HCT116 (cell line): ENCODE data around the gene OLA1. TPM values are rescaled to one million over a fixed set of nuclear protein-coding genes. Genes with fewer than 3 reads are reported as not detected.

Source experiments
- ATAC-seq: fragments of 200-7000 bp; cut with Tn5 transposase; 2 replicates; pipeline ENCODE4 v1.9.1; 2020; ENCODE audit warnings: mild to moderate bottlenecking, moderate library complexity
- BruUV-seq: library from RNA; stranded (reverse); fragments of 400-500 nt; replicated peaks from 2 replicates; lab custom pipeline; 2021; lab: Mats Ljungman, UMichigan
- CTCF ChIA-PET: fragments of 300-600 bp; sonication (Branson Sonifier 250); formaldehyde crosslinking; loops from one replicate; lab custom pipeline; 2021; ENCODE audit warnings: antibody characterized with exemption; lab: Charles Lee
- POLR2A ChIA-PET: fragments of 300-600, 350-600 bp; sonication (Branson Sonifier 250); formaldehyde crosslinking; loops from one replicate; lab custom pipeline; 2021; ENCODE audit warnings: antibody characterized with exemption; lab: Charles Lee
- RAD21 ChIA-PET, 2 experiments: fragments of 300-600 bp; sonication (Branson Sonifier 250); formaldehyde crosslinking; loops; one replicate each; lab custom pipeline; 2023; ENCODE audit warnings: low total read pairs in 2 of 2; ENCODE audit not compliant: uncharacterized antibody in 2 of 2, unreplicated experiment in 2 of 2, low non-redundant PET in 1 of 2; lab: Charles Lee
- DNase-seq: peaks from one replicate; pipeline ENCODE4 v3.0.0-alpha.2; 2010; ENCODE audit warnings: low read depth, low spot score
- H2AFZ ChIP-seq: fragments of 200-600 bp; shearing (Covaris generic), sonication (generic); 2 replicates; pipeline ENCODE4 v1.6.1; 2017; ENCODE audit warnings: low read depth, mixed run types, mixed read lengths, antibody characterized with exemption, low read length; ENCODE audit not compliant: poor library complexity, severe bottlenecking
- H3K27ac ChIP-seq: 2 replicates; pipeline ENCODE4 v1.5.1; 2012; ENCODE audit warnings: low read depth, low read length
- H3K27me3 ChIP-seq: fragments of 200-600 bp; sonication (generic); 2 replicates; pipeline ENCODE4 v1.6.1; 2016; ENCODE audit warnings: mixed run types, low read length, mixed read lengths; ENCODE audit not compliant: insufficient read depth
- H3K36me3 ChIP-seq, 2 experiments: fragments of 200-500 bp in 1 of 2; fragments of 200-600 bp in 1 of 2; sonication (Bioruptor generic) in 1 of 2; sonication (generic) in 1 of 2; 2 replicates each; pipeline versions ENCODE4 v1.5.1 to v1.6.1; 2014 to 2016; ENCODE audit warnings: low read length in 2 of 2, inconsistent platforms in 1 of 2, mixed read lengths in 1 of 2, mixed run types in 1 of 2; ENCODE audit not compliant: insufficient read depth in 2 of 2, control insufficient read depth in 1 of 2
- H3K4me1 ChIP-seq, 2 experiments: fragments of 200-600 bp in 1 of 2; sonication (generic) in 1 of 2; 2 replicates each; pipeline versions ENCODE4 v1.5.1 to v1.6.1; 2012 to 2017; ENCODE audit warnings: low read length in 2 of 2, inconsistent platforms in 1 of 2, mild to moderate bottlenecking in 1 of 2, mixed read lengths in 1 of 2, mixed run types in 1 of 2, moderate library complexity in 1 of 2; ENCODE audit not compliant: insufficient read depth in 2 of 2, control insufficient read depth in 1 of 2
- H3K4me2 ChIP-seq: fragments of 200-600 bp; sonication (generic); 2 replicates; pipeline ENCODE4 v1.6.1; 2017; ENCODE audit warnings: mixed run types, low read length, mixed read lengths
- H3K4me3 ChIP-seq, 2 experiments: fragments of 200-600 bp in 1 of 2; sonication (generic) in 1 of 2; replicated peaks in 1 of 2; 2 replicates each; pipeline ENCODE4 v1.5.1; 2011 to 2016; ENCODE audit warnings: low read length in 2 of 2, control low read depth in 1 of 2, low read depth in 1 of 2, mild to moderate bottlenecking in 1 of 2, mixed read lengths in 1 of 2, mixed run types in 1 of 2
- H3K79me2 ChIP-seq: fragments of 200-600 bp; sonication (generic); 2 replicates; pipeline ENCODE4 v1.6.1; 2017; ENCODE audit warnings: mild to moderate bottlenecking, mixed run types, low read length, moderate library complexity, mixed read lengths; ENCODE audit not compliant: insufficient read depth
- H3K9ac ChIP-seq: fragments of 200-600 bp; sonication (generic); 2 replicates; pipeline ENCODE4 v1.6.1; 2016; ENCODE audit warnings: low read length, mixed read lengths
- H3K9me2 ChIP-seq: fragments of 200-600 bp; sonication (generic), shearing (Covaris generic); 2 replicates; pipeline ENCODE4 v1.6.1; 2017; ENCODE audit warnings: mixed run types, mild to moderate bottlenecking, moderate library complexity; ENCODE audit not compliant: insufficient read depth
- H3K9me3 ChIP-seq, 2 experiments: fragments of 200-500 bp in 1 of 2; fragments of 200-600 bp in 1 of 2; sonication (Bioruptor generic) in 1 of 2; sonication (generic) in 1 of 2; 2 replicates each; pipeline ENCODE4 v1.6.1; 2014 to 2017; ENCODE audit warnings: low read length in 2 of 2, mixed read lengths in 2 of 2, inconsistent platforms in 1 of 2, low read depth in 1 of 2, mild to moderate bottlenecking in 1 of 2, mixed run types in 1 of 2, moderate library complexity in 1 of 2; ENCODE audit not compliant: control insufficient read depth in 1 of 2, insufficient read depth in 1 of 2
- H4K20me1 ChIP-seq: fragments of 200-600 bp; sonication (generic), shearing (Covaris generic); 2 replicates; pipeline ENCODE4 v1.6.1; 2017; ENCODE audit warnings: mixed run types, mild to moderate bottlenecking, moderate library complexity; ENCODE audit not compliant: insufficient read depth
- CEBPB ChIP-seq: IDR thresholded peaks from 2 replicates; pipeline ENCODE4 v1.6.1; 2012; ENCODE audit warnings: low read depth
- ELF1 ChIP-seq: IDR thresholded peaks from 2 replicates; pipeline ENCODE4 v1.6.1; 2012; ENCODE audit warnings: low read depth, borderline replicate concordance
- EZH2 ChIP-seq: fragments of 200-600 bp; sonication (generic); IDR thresholded peaks from 2 replicates; pipeline ENCODE4 v1.6.1; 2017; ENCODE audit warnings: antibody characterized with exemption, mixed run types
- POLR2A ChIP-seq: IDR thresholded peaks from 2 replicates; pipeline ENCODE4 v1.7.0; 2011; ENCODE audit warnings: borderline replicate concordance; ENCODE audit not compliant: insufficient read depth, insufficient read length; ENCODE audit errors: extremely low read depth
- POLR2AphosphoS5 ChIP-seq: IDR thresholded peaks from 2 replicates; pipeline ENCODE4 v1.6.1; 2011; ENCODE audit warnings: mild to moderate bottlenecking, low read depth, low read length, moderate library complexity
- RAD21 ChIP-seq: IDR thresholded peaks from 2 replicates; pipeline ENCODE4 v1.6.1; 2012; ENCODE audit warnings: low read depth, mild to moderate bottlenecking
- SRF ChIP-seq: IDR thresholded peaks from 2 replicates; pipeline ENCODE4 v1.6.1; 2012; ENCODE audit warnings: low read depth
- TCF7L2 ChIP-seq: IDR thresholded peaks from 2 replicates; pipeline ENCODE4 v1.7.0; 2011; ENCODE audit warnings: borderline replicate concordance, inconsistent platforms; ENCODE audit not compliant: insufficient read depth, insufficient read length; ENCODE audit errors: extremely low read depth
- YY1 ChIP-seq: IDR thresholded peaks from 2 replicates; pipeline ENCODE4 v1.6.1; 2011; ENCODE audit warnings: low read length, low read depth, moderate library complexity, mild to moderate bottlenecking; ENCODE audit not compliant: insufficient replicate concordance; ENCODE audit errors: extremely low read depth
- intact Hi-C: fragments of 100-400 bp; cut with micrococcal nuclease; formaldehyde crosslinking; loops from 2 replicates; pipeline ENCODE4 v1.10.0; 2022
- total RNA-seq: library from RNA; stranded (reverse); gene quantifications from one replicate; pipeline ENCODE4 v1.2.1, GENCODE V29; 2021; ENCODE audit not compliant: unreplicated experiment
- TF ChIP-seq, protein P1 (sequence below), 3 experiments: fragments of 200-600 bp in 1 of 3; sonication (generic) in 1 of 3; IDR thresholded peaks in 2 of 3; conservative IDR thresholded peaks in 1 of 3; 2 replicates each; pipeline ENCODE4 v1.5.1; 2012 to 2017; ENCODE audit warnings: low read depth in 2 of 3, low read length in 2 of 3, antibody characterized with exemption in 1 of 3, borderline replicate concordance in 1 of 3, control low read depth in 1 of 3, mild to moderate bottlenecking in 1 of 3, mixed read lengths in 1 of 3, mixed run types in 1 of 3, moderate library complexity in 1 of 3; ENCODE audit not compliant: insufficient read depth in 1 of 3
- TF ChIP-seq, protein P2 (sequence below): IDR thresholded peaks from 2 replicates; pipeline ENCODE4 v1.6.1; 2012
- TF ChIP-seq, protein P3 (sequence below): IDR thresholded peaks from 2 replicates; pipeline ENCODE4 v1.6.1; 2012

OLA1 gene
- total RNA-seq, 1 experiment from 2014 or later: 219 TPM

DNA sequence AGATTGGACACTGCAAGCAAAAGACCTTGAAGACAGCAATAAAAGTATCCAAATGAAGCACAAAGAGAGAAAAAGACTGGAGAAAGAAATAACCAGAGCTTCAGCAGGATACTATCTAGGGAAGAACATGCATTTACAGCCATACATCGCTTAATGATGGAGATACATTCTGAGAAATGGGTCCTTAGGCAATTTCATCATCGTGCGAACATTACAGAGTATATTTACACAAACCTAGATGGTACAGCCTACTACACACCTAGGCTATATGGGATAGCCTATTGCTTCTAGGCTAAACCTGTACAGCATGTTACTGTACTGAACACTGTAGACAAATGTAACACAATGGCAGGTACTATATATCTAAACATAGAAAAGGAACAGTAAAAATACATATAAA lies 11.9 kb downstream of the OLA1 start:
- POLR2A ChIA-PET: interaction anchor here (3.0 kb wide), 1 partner anchor 12 kb away, joined by 12 read pairs; the partner anchor contains the start of gene OLA1
- Histone ChIP-seq H3K4me2 (no peak overlapping the region), H3K9me3 (no peaks in the 10 kb centered on the region), H3K4me1 (peaks cover 19 to 25% of the 10 kb centered on the region in 2 experiments), H2AFZ (no peak overlapping the region), H3K4me3 (no peak overlapping the region), H3K27ac (no peak overlapping the region), H3K9me2 (no peaks in the 10 kb centered on the region), H4K20me1 (peaks cover 26% of the 10 kb centered on the region; the same call in 1 of the 2 replicates), H3K79me2 (peaks cover 100% of the 10 kb centered on the region), H3K9ac (no peak overlapping the region), H3K27me3 (no peaks in the 10 kb centered on the region), H3K36me3 (no peaks in the 10 kb centered on the region)
- no peak for DNase-seq
- TF ChIP-seq POLR2AphosphoS5: no peak
- TF ChIP-seq YY1: no peak
- TF ChIP-seq SRF: no peak
- TF ChIP-seq, protein P1, sequence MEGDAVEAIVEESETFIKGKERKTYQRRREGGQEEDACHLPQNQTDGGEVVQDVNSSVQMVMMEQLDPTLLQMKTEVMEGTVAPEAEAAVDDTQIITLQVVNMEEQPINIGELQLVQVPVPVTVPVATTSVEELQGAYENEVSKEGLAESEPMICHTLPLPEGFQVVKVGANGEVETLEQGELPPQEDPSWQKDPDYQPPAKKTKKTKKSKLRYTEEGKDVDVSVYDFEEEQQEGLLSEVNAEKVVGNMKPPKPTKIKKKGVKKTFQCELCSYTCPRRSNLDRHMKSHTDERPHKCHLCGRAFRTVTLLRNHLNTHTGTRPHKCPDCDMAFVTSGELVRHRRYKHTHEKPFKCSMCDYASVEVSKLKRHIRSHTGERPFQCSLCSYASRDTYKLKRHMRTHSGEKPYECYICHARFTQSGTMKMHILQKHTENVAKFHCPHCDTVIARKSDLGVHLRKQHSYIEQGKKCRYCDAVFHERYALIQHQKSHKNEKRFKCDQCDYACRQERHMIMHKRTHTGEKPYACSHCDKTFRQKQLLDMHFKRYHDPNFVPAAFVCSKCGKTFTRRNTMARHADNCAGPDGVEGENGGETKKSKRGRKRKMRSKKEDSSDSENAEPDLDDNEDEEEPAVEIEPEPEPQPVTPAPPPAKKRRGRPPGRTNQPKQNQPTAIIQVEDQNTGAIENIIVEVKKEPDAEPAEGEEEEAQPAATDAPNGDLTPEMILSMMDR (IDR thresholded peaks at IDR 0.05 in 2 of 3, conservative IDR thresholded peaks at IDR 0.05 in 1 of 3; ENCODE audit: borderline replicate concordance in 1 of 3, insufficient read depth in 1 of 3, low read depth in 2 of 3, low read length in 2 of 3): no peak
- RAD21 ChIA-PET: no interaction called here
- intact Hi-C loops: no loop called here
- no peak for ATAC-seq
- CTCF ChIA-PET: no interaction called here
- BruUV-seq: no TSS peak

DNA sequence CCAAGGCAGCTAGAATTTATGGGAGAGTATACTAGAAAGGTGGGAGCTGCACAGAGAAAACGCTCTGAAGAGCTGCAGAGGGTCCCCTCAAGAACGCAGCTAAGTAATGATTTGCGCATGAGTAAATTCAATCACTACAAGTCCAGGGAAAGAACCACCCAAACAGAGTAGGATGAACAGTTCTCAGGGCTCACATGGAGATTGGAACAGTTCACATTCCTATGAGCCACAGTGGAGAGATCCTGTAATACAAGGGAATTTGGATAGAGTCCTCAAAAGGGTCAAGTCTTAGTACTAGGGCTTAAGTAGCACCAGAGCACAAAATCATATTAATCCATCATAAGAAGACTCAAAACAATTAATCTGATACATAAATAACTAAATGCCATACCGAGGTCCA lies 12.7 kb downstream of the OLA1 start:
- Histone ChIP-seq H3K27me3 (no peaks in the 10 kb centered on the region), H3K27ac (no peak overlapping the region; the same call in 1 of the 2 replicates), H3K4me3 (no peak overlapping the region), H3K36me3 (peaks cover 0 to 2% of the 10 kb centered on the region in 2 experiments; a peak in 1 of 4 replicates), H3K9me3 (no peaks in the 10 kb centered on the region), H3K4me2 (peak overlapping the region; percentile 38), H3K79me2 (peaks cover 100% of the 10 kb centered on the region), H3K4me1 (peaks cover 19 to 25% of the 10 kb centered on the region in 2 experiments), H3K9me2 (no peaks in the 10 kb centered on the region), H4K20me1 (peaks cover 20% of the 10 kb centered on the region; the same call in 1 of the 2 replicates), H3K9ac (no peak overlapping the region), H2AFZ (no peak overlapping the region)
- peak; percentile 51; the same call in 1 of the 2 replicates for ATAC-seq
- POLR2A ChIA-PET: interaction anchor here (3.0 kb wide), 1 partner anchor 12 kb away, joined by 12 read pairs; the partner anchor contains the start of gene OLA1
- CTCF ChIA-PET: no interaction called here
- RAD21 ChIA-PET: no interaction called here
- BruUV-seq: no TSS peak
- intact Hi-C loops: no loop called here
- no peak for DNase-seq
- TF ChIP-seq TCF7L2 (no peak), POLR2A (no peak), CEBPB (no peak), ELF1 (no peak), POLR2AphosphoS5 (no peak), EZH2 (no peak), RAD21 (no peak), YY1 (no peak)
- TF ChIP-seq, protein P1 (IDR thresholded peaks at IDR 0.05 in 2 of 3, conservative IDR thresholded peaks at IDR 0.05 in 1 of 3; ENCODE audit: borderline replicate concordance in 1 of 3, insufficient read depth in 1 of 3, low read depth in 2 of 3, low read length in 2 of 3): no peak
- TF ChIP-seq, protein P2, sequence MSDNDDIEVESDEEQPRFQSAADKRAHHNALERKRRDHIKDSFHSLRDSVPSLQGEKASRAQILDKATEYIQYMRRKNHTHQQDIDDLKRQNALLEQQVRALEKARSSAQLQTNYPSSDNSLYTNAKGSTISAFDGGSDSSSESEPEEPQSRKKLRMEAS: no peak
- TF ChIP-seq, protein P3, sequence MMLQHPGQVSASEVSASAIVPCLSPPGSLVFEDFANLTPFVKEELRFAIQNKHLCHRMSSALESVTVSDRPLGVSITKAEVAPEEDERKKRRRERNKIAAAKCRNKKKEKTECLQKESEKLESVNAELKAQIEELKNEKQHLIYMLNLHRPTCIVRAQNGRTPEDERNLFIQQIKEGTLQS: no peak
